Liver (tissue), 9 donors: ENCODE measurements around the gene GLB1L3. TPM values are rescaled to one million over a fixed set of nuclear protein-coding genes. Genes with fewer than 3 reads are reported as not detected.
"Not testable (repeated sequence)": the region's sequence is repeated elsewhere in the genome, so short reads cannot be mapped to it uniquely, and the experiment has no call there.

ENCODE experiments used
- DNase-seq: peaks from one replicate; pipeline ENCODE4 v3.0.0-alpha.2; 2017; ENCODE audit warnings: low spot score
- H3K27ac ChIP-seq, 2 donors: one replicate each; pipeline ENCODE4 v1.7.0; 2013; ENCODE audit warnings: inconsistent platforms in 2 of 2, low read length in 2 of 2, control low read depth in 1 of 2, low read depth in 1 of 2, mild to moderate bottlenecking in 1 of 2
- H3K27me3 ChIP-seq, 4 donors: one replicate each; pipeline versions ENCODE4 v1.6.1 to v1.7.0; 2013; ENCODE audit warnings: low read length in 3 of 4, inconsistent platforms in 1 of 4, mild to moderate bottlenecking in 1 of 4, moderate library complexity in 1 of 4; ENCODE audit not compliant: control insufficient read depth in 4 of 4, insufficient read depth in 4 of 4
- H3K36me3 ChIP-seq, 4 donors: one replicate each; pipeline versions ENCODE4 v1.6.1 to v1.7.0; 2013; ENCODE audit warnings: low read length in 3 of 4, mild to moderate bottlenecking in 3 of 4, low read depth in 1 of 4, moderate library complexity in 1 of 4; ENCODE audit not compliant: control insufficient read depth in 4 of 4, insufficient read depth in 3 of 4
- H3K4me1 ChIP-seq, 4 donors: one replicate each; pipeline versions ENCODE4 v1.6.1 to v1.7.0; 2013; ENCODE audit warnings: low read length in 3 of 4, mild to moderate bottlenecking in 3 of 4, moderate library complexity in 1 of 4; ENCODE audit not compliant: control insufficient read depth in 4 of 4, insufficient read depth in 4 of 4
- H3K4me3 ChIP-seq, 3 donors: one replicate each; pipeline versions ENCODE4 v1.6.1 to v1.7.0; 2013; ENCODE audit warnings: low read length in 3 of 3, control low read depth in 1 of 3, low read depth in 1 of 3, mild to moderate bottlenecking in 1 of 3
- H3K9ac ChIP-seq, 2 donors: one replicate each; pipeline ENCODE4 v1.7.0; 2013; ENCODE audit warnings: low read length in 2 of 2, mild to moderate bottlenecking in 2 of 2, moderate library complexity in 2 of 2, control low read depth in 1 of 2, low read depth in 1 of 2
- H3K9me3 ChIP-seq, 4 donors: one replicate each; pipeline versions ENCODE4 v1.6.1 to v1.7.0; 2013; ENCODE audit warnings: low read length in 3 of 4; ENCODE audit not compliant: control insufficient read depth in 4 of 4
- EGR1 ChIP-seq, 2 donors: IDR thresholded peaks; 2 replicates each; pipeline ENCODE4 v1.6.1; 2016 to 2018; ENCODE audit warnings: antibody characterized with exemption in 2 of 2, low read depth in 2 of 2
- FOXA2 ChIP-seq: IDR thresholded peaks from 2 replicates; pipeline ENCODE4 v1.6.1; 2016; ENCODE audit warnings: antibody characterized with exemption
- GABPA ChIP-seq, 2 donors: IDR thresholded peaks in 1 of 2; conservative IDR thresholded peaks in 1 of 2; 2 replicates each; pipeline ENCODE4 v1.6.1; 2016; ENCODE audit warnings: antibody characterized with exemption in 2 of 2, mild to moderate bottlenecking in 1 of 2, moderate library complexity in 1 of 2
- HNF4A ChIP-seq, 2 donors: conservative IDR thresholded peaks; 2 replicates each; pipeline ENCODE4 v1.6.1; 2016; ENCODE audit warnings: antibody characterized with exemption in 2 of 2, mild to moderate bottlenecking in 2 of 2
- HNF4G ChIP-seq: IDR thresholded peaks from 2 replicates; pipeline ENCODE4 v1.6.1; 2016; ENCODE audit warnings: antibody characterized with exemption
- JUND ChIP-seq, 2 donors: IDR thresholded peaks; 2 replicates each; pipeline ENCODE4 v1.6.1; 2016; ENCODE audit warnings: antibody characterized with exemption in 2 of 2
- NR2F2 ChIP-seq: IDR thresholded peaks from 2 replicates; pipeline ENCODE4 v1.6.1; 2016; ENCODE audit warnings: antibody characterized with exemption
- RAD21 ChIP-seq, 2 donors: IDR thresholded peaks; 2 replicates each; pipeline ENCODE4 v1.6.1; 2016; ENCODE audit warnings: antibody characterized with exemption in 2 of 2, mild to moderate bottlenecking in 2 of 2
- RXRA ChIP-seq, 2 donors: IDR thresholded peaks; 2 replicates each; pipeline ENCODE4 v1.6.1; 2017 to 2018; ENCODE audit warnings: antibody characterized with exemption in 2 of 2, mild to moderate bottlenecking in 1 of 2
- SP1 ChIP-seq: IDR thresholded peaks from 2 replicates; pipeline ENCODE4 v1.6.1; 2018; ENCODE audit warnings: antibody characterized with exemption, mild to moderate bottlenecking
- TAF1 ChIP-seq: conservative IDR thresholded peaks from 2 replicates; pipeline ENCODE4 v1.6.1; 2016; ENCODE audit warnings: antibody characterized with exemption, mild to moderate bottlenecking
- YY1 ChIP-seq: IDR thresholded peaks from 2 replicates; pipeline ENCODE4 v1.6.1; 2016; ENCODE audit warnings: antibody characterized with exemption, mild to moderate bottlenecking
- WGBS: extraction: QIAGEN DNeasy Blood & Tissue Kit; methylation state at CpG from one replicate; pipeline ENCODE4 v1.1.7; 2013; 5-methylcytosine and 5-hydroxymethylcytosine counted together
- polyA plus RNA-seq, 2 donors: library from polyadenylated mRNA; stranded (reverse) in 1 of 2; unstranded in 1 of 2; fragments of 200-250 nt in 1 of 2; fragments of >200 nt in 1 of 2; fragmentation: Nextera tagmentation in 1 of 2; extraction: Ambion mirVana in 1 of 2; gene quantifications; one replicate each; pipeline versions ENCODE4 v1.2.1 to v1.2.3, GENCODE V29; 2013 to 2015
- total RNA-seq, 2 donors: library from RNA; depleted of rRNA; stranded (reverse); fragments of >200 nt; gene quantifications; one replicate each; pipeline ENCODE4 v1.2.3, GENCODE V29; 2014
- TF ChIP-seq, protein P1 (sequence below): IDR thresholded peaks from 2 replicates; pipeline ENCODE4 v1.6.1; 2016; ENCODE audit warnings: antibody characterized with exemption
- TF ChIP-seq, protein P2 (sequence below): IDR thresholded peaks from 2 replicates; pipeline ENCODE4 v1.6.1; 2016; ENCODE audit warnings: antibody characterized with exemption
- TF ChIP-seq, protein P3 (sequence below): IDR thresholded peaks from 2 replicates; pipeline ENCODE4 v1.6.1; 2016; ENCODE audit warnings: antibody characterized with exemption, mild to moderate bottlenecking
- TF ChIP-seq, protein P4 (sequence below): fragments of 150-350 bp; IDR thresholded peaks from 2 replicates; pipeline ENCODE4 v1.5.1; 2017; ENCODE audit warnings: improper control_type of control experiment, low read depth, low read length; ENCODE audit not compliant: missing input control
- donor health status: healthy.
- donor health status: healthy.
- donor health status: healthy.
- donor health status: healthy.
- donor health status: healthy.

Gene GLB1L3
- total and polyA plus RNA-seq, 4 donors: 0.08 TPM; not detected in 3

DNA sequence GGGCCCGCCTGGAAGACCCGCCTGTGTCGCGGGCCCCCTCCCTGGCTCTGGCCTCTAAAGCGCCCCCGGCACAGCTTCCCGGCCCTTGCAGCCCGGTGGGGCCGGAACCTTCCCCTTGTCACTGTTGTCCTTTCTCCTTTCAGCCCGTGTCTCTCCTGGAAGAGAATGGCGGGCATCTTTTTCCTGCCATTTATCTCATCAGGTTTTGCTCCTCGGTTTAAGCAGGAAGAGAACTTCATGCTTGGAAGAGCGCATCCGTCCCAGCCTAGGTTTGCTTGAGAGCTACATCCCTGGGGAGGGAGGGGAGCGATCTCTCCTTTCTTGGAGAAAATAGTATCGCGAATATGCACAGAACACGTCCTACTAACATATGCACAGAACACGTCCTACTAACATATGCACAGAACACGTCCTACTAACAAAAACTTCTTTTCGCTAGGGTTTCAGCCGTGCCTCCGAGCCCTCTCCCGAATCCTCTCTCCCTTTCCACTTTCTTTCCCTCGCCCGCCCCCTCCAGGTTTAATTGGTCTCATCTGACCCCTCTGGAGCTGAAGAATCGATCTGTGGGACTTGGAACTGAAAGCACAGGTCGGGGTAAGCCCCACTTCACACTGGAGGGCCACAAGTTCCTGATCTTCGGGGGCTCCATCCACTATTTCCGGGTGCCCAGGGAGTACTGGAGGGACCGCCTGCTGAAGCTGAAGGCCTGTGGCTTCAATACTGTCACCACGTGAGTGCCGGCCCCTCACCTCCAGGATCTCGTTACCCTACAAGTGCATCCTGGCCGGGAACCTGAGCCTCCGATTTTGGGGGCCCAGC is 1.2 kb downstream of the GLB1L3 start:
- Histone ChIP-seq H3K9ac (no peak overlapping the region), H3K27me3 (peaks cover 4 to 23% (median 8%) of the 10 kb centered on the region in 4 donors)
- 18% methylated on average over 36 of the region's 36 CpGs for WGBS

DNA sequence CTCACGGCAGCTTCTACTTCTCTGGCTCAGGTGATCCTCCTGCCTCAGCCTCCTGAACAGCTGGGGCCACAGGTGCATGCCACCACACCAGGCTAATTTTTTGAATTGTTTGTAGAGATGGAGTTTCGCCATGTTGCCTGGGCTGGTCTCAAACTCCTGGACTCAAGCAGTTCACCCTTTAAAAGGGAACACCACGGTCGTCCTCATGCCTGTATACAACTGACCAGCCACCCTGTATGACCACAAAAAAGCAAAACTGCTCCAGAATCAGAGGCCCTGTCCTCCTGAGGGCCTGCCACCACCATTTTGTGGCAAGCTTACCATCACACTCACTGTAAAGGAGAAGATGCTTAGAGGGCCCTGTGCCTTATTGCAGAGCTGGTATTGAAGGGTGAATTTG is 2.2 kb downstream of the GLB1L3 start:
- no peak overlapping the region for H3K27ac ChIP-seq
- no peak for DNase-seq
- TF ChIP-seq RAD21 (IDR thresholded peaks at IDR 0.05) (no peak), FOXA2 (no peak), NR2F2 (no peak)
- H3K4me3 ChIP-seq: no peak overlapping the region
- peaks cover 4 to 23% (median 8%) of the 10 kb centered on the region in 4 donors for H3K27me3 ChIP-seq
- H3K4me1 ChIP-seq: peaks cover 8 to 21% (median 14%) of the 10 kb centered on the region in 4 donors
- WGBS: 94% methylated on average over 4 of the region's 4 CpGs
- H3K9me3 ChIP-seq: no peaks in the 10 kb centered on the region
- no peaks in the 10 kb centered on the region for H3K36me3 ChIP-seq
- no peak overlapping the region for H3K9ac ChIP-seq

More for the DNA sequence above, 1.2 kb downstream of the GLB1L3 start:
- Histone ChIP-seq H3K4me3 (peak overlapping the region in 1 of 3 donors; percentile 31), H3K9me3 (no peaks in the 10 kb centered on the region), H3K36me3 (no peaks in the 10 kb centered on the region), H3K27ac (no peak overlapping the region), H3K4me1 (peaks cover 8 to 21% (median 16%) of the 10 kb centered on the region in 4 donors)
- TF ChIP-seq, protein P1, sequence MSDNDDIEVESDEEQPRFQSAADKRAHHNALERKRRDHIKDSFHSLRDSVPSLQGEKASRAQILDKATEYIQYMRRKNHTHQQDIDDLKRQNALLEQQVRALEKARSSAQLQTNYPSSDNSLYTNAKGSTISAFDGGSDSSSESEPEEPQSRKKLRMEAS: no peak
- TF ChIP-seq GABPA (IDR thresholded peaks at IDR 0.05 in 1 of 2, conservative IDR thresholded peaks at IDR 0.05 in 1 of 2) (no peak), SP1 (no peak), EGR1 (IDR thresholded peaks at IDR 0.05; ENCODE audit: low read depth in 2 of 2) (no peak), NR2F2 (no peak), FOXA2 (no peak), YY1 (no peak), JUND (IDR thresholded peaks at IDR 0.05) (no peak), TAF1 (no peak), HNF4A (conservative IDR thresholded peaks at IDR 0.05) (no peak), HNF4G (no peak), RXRA (IDR thresholded peaks at IDR 0.05) (no peak)
- TF ChIP-seq, protein P2, sequence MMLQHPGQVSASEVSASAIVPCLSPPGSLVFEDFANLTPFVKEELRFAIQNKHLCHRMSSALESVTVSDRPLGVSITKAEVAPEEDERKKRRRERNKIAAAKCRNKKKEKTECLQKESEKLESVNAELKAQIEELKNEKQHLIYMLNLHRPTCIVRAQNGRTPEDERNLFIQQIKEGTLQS: no peak
- TF ChIP-seq, protein P3, sequence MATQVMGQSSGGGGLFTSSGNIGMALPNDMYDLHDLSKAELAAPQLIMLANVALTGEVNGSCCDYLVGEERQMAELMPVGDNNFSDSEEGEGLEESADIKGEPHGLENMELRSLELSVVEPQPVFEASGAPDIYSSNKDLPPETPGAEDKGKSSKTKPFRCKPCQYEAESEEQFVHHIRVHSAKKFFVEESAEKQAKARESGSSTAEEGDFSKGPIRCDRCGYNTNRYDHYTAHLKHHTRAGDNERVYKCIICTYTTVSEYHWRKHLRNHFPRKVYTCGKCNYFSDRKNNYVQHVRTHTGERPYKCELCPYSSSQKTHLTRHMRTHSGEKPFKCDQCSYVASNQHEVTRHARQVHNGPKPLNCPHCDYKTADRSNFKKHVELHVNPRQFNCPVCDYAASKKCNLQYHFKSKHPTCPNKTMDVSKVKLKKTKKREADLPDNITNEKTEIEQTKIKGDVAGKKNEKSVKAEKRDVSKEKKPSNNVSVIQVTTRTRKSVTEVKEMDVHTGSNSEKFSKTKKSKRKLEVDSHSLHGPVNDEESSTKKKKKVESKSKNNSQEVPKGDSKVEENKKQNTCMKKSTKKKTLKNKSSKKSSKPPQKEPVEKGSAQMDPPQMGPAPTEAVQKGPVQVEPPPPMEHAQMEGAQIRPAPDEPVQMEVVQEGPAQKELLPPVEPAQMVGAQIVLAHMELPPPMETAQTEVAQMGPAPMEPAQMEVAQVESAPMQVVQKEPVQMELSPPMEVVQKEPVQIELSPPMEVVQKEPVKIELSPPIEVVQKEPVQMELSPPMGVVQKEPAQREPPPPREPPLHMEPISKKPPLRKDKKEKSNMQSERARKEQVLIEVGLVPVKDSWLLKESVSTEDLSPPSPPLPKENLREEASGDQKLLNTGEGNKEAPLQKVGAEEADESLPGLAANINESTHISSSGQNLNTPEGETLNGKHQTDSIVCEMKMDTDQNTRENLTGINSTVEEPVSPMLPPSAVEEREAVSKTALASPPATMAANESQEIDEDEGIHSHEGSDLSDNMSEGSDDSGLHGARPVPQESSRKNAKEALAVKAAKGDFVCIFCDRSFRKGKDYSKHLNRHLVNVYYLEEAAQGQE: no peak
- TF ChIP-seq, protein P4, sequence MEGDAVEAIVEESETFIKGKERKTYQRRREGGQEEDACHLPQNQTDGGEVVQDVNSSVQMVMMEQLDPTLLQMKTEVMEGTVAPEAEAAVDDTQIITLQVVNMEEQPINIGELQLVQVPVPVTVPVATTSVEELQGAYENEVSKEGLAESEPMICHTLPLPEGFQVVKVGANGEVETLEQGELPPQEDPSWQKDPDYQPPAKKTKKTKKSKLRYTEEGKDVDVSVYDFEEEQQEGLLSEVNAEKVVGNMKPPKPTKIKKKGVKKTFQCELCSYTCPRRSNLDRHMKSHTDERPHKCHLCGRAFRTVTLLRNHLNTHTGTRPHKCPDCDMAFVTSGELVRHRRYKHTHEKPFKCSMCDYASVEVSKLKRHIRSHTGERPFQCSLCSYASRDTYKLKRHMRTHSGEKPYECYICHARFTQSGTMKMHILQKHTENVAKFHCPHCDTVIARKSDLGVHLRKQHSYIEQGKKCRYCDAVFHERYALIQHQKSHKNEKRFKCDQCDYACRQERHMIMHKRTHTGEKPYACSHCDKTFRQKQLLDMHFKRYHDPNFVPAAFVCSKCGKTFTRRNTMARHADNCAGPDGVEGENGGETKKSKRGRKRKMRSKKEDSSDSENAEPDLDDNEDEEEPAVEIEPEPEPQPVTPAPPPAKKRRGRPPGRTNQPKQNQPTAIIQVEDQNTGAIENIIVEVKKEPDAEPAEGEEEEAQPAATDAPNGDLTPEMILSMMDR: no peak
- DNase-seq: no peak

DNA sequence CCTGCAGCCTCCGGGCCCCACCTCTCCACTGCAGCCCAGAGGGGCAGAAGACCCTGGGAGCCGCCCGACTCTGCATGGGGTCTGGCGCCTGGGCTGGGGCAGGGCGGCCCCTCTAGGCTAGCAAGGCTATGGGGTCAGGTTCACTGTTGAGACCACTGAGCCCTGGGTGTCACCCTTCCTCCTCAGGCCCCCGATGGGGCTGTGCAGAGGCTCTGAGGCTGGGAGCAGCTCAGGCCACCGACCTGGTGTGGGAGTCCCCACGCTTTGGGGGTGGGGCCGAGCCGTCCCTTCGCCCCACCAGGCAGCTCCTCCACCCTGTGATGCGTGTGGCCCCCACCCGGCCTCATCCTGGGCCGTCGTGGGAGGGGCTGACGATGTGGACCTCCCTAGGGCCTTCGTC is 5.5 kb downstream of the GLB1L3 start:
- not testable (repeated sequence) for H3K4me3 ChIP-seq, H3K4me1 ChIP-seq, H3K9ac ChIP-seq, DNase-seq, H3K9me3 ChIP-seq, H3K36me3 ChIP-seq, H3K27me3 ChIP-seq, H3K27ac ChIP-seq
- 92% methylated on average over 17 of the region's 17 CpGs for WGBS
